ENCODE measurements around the gene DRG1. TPM values are rescaled to one million over a fixed set of nuclear protein-coding genes. Genes with fewer than 3 reads are reported as not detected.

The DRG1 gene
- total RNA-seq, 1 experiment from 2014 or later, result 93.5 TPM

DNA sequence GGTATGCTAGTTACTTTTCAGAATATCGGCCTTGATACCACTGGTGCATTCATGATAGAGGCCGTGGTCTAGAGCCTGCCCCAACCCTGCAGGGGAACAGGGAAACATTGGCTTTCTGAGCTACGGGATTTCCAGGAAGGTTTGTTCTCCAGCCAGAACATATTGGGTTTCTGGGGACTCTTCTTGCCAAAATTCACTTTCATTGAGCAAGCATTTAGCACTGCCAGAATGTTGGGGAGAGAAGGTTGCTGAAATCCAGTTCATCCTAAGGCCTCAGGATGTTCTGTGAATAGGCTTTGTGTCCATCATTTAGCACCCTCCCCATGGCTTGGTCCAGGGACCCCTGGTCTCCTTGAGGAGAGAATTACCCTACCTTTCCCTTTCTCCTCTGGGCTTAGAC is 36.7 kb downstream of the DRG1 start:
- in situ Hi-C loops (cut with HindIII; ENCODE audit: low pct_unique_long_range_greater_than_20kb, low sequenced_read_pairs), result no loop called here
- DNase-seq (ENCODE audit: low read depth, low spot score), result no peak

GRCh38 chr22:31439808-31440207 is 40.4 kb downstream of the DRG1 start:
- DNase-seq (ENCODE audit: low read depth, low spot score), result no peak
- in situ Hi-C loops (cut with HindIII; ENCODE audit: low pct_unique_long_range_greater_than_20kb, low sequenced_read_pairs), result no loop called here

DNA sequence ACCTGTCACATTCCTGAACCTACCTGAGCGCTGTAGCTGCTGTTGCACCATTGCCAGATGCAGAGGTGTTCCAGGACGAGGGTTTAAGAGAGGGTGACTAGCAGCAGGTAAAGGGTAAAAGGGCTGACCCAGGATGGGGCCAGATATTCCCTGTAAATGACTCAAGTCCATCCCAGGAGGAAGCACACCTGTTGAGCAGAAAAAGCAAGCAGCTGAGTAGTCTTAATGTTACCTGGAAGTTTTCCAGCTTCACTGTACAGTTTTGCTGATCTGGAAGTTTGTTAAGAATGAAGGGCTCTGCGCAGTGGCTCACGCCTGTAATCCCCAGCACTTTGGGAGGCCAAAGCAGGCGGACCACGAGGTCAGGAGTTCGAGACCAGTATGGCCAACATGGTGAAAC is 41.3 kb downstream of the DRG1 start:
- no peak for DNase-seq (ENCODE audit: low read depth, low spot score)
- in situ Hi-C loops (cut with HindIII; ENCODE audit: low pct_unique_long_range_greater_than_20kb, low sequenced_read_pairs), result no loop called here

GRCh38 chr22:31441652-31442051 is 42.2 kb downstream of the DRG1 start:
- in situ Hi-C loops (cut with HindIII; ENCODE audit: low pct_unique_long_range_greater_than_20kb, low sequenced_read_pairs), result no loop called here
- no peak for DNase-seq (ENCODE audit: low read depth, low spot score)

DNA sequence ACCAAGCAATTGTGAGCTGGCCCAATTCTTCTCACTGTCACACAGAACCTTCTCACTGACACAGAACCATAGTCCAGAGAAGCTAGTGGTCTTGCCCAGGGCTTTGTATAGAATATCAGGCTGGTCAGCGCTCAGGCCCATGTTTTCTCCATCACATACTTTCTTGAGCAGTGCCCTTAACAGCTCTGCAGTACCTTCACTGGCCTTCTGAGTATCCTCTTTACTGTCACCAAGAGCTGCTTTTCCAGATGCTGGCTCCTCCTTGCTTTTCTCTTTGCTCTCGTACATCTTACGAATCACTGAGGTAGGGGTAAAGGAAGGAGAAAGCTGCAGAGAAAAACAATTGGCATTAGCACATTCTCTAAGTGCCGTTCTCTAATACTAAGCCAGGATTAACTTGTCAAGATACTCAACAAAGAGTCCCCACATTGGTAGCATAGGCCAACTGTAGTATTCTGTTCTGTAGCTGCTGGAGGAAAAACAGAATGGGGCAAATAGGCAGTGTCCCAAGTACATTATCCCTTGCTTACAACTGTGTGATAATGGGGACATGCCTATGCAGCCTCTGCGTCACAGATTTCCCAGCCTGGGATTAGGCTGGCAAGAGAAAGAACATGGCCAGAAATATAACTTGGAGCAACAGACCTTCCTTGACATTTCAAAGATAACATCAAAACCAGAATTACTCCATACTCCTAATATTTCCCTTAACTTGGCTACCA is 43.5 kb downstream of the DRG1 start:
- in situ Hi-C loops (cut with HindIII; ENCODE audit: low pct_unique_long_range_greater_than_20kb, low sequenced_read_pairs), result no loop called here
- DNase-seq (ENCODE audit: low read depth, low spot score), result no peak

GRCh38 chr22:31443516-31443915 is 44.1 kb downstream of the DRG1 start:
- in situ Hi-C loops (cut with HindIII; ENCODE audit: low pct_unique_long_range_greater_than_20kb, low sequenced_read_pairs), result no loop called here
- no peak for DNase-seq (ENCODE audit: low read depth, low spot score)

- in situ Hi-C loops (cut with HindIII; ENCODE audit: low pct_unique_long_range_greater_than_20kb, low sequenced_read_pairs), result no loop called here
These were observed 46.2 kb downstream of the DRG1 start for GRCh38 chr22:31445642-31446041.

GRCh38 chr22:31446208-31446607 is 46.8 kb downstream of the DRG1 start:
- DNase-seq (ENCODE audit: low read depth, low spot score), result no peak
- in situ Hi-C loops (cut with HindIII; ENCODE audit: low pct_unique_long_range_greater_than_20kb, low sequenced_read_pairs), result no loop called here

More at GRCh38 chr22:31445642-31446041, 46.2 kb downstream of the DRG1 start:
- no peak for DNase-seq (ENCODE audit: low read depth, low spot score)

GRCh38 chr22:31446767-31447166 is 47.4 kb downstream of the DRG1 start:
- no peak for DNase-seq (ENCODE audit: low read depth, low spot score)
- in situ Hi-C loops (cut with HindIII; ENCODE audit: low pct_unique_long_range_greater_than_20kb, low sequenced_read_pairs), result no loop called here

GRCh38 chr22:31447337-31447736 is 47.9 kb downstream of the DRG1 start:
- in situ Hi-C loops (cut with HindIII; ENCODE audit: low pct_unique_long_range_greater_than_20kb, low sequenced_read_pairs), result no loop called here
- no peak for DNase-seq (ENCODE audit: low read depth, low spot score)

GRCh38 chr22:31448382-31448781 is 49.0 kb downstream of the DRG1 start:
- no peak for DNase-seq (ENCODE audit: low read depth, low spot score)
- in situ Hi-C loops (cut with HindIII; ENCODE audit: low pct_unique_long_range_greater_than_20kb, low sequenced_read_pairs), result no loop called here

DNA sequence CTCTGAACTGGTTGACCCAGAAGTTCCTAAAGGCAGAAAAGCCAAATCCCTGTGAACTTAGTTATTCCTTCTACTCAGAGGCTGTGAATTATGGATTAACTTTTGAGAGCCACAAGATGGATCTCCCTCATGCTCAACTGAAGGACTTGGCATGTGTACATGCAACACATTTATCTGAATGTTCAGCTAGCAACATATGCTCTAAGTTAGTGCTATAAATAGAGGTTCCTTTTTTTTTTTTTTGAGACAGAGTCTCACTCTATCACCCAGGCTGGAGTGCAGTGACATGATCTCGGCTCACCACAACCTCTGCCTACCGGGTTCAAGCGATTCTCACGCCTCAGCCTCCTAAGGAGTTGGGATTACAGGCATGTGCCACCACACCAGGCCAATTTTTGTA is 50.1 kb downstream of the DRG1 start:
- in situ Hi-C loops (cut with HindIII; ENCODE audit: low pct_unique_long_range_greater_than_20kb, low sequenced_read_pairs), result no loop called here
- DNase-seq (ENCODE audit: low read depth, low spot score), result no peak

DNA sequence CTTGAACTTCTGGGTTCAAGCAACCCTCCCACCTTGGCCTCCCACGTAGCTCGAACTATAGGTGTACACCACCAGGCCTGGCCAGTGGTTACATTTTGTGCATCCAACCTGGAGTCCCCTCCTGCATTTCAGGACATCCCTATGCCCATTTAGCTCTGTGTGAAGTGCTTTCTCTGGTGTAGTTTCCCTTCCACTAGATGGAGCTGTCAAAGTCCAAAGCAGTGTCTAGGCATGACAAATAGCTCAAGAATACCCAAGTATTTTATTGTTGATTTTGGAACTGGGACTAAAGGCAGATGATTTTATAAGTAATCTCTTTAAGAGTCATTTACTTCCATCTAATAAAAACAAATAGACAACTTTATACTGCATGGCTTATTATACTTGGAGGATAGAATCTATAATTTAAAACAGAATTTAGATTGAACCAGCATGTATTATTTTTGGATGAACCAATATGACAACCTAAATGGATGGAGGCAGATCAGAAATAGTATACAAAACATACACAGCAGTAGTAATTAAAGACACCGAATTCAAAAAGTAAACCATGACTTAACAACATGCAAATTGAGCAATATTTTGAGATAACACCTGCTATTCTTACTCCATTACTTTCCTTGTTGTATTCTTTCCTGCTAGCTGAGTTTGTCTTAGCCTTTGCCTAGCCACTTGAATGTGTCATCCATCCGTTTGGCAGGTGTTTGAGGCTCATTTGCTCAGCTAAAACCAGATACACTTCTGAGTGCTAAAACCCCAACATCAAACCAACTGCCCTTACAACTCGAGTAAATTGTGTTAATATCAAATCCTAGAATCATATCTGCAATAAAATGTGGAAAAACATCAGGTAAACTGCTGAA is 52.5 kb downstream of the DRG1 start:
- in situ Hi-C loops (cut with HindIII; ENCODE audit: low pct_unique_long_range_greater_than_20kb, low sequenced_read_pairs), result no loop called here
- peak; percentile 77 for DNase-seq (ENCODE audit: low read depth, low spot score)

DNA sequence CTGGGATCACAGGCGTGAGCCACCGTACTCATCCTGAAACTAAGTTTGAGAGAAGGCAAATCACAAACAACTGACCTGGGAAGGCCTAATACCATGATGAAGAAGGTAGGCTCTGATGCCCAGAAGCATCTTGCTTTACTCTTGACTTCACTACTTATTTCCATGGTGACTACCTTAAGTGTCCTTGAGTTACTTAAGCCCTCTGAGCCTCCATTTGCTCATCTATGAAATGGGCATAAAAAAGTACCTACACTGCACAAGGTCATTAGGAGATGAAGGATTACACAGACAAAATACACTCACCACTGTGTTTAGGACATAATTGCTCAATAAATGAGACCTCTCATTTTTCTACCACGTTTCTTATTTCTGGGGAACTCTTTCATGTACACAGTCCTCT is 62.3 kb downstream of the DRG1 start:
- no peak for DNase-seq (ENCODE audit: low read depth, low spot score)
- in situ Hi-C loops (cut with HindIII; ENCODE audit: low pct_unique_long_range_greater_than_20kb, low sequenced_read_pairs), result no loop called here

- DNase-seq (ENCODE audit: low read depth, low spot score), result no peak
- in situ Hi-C loops (cut with HindIII; ENCODE audit: low pct_unique_long_range_greater_than_20kb, low sequenced_read_pairs), result no loop called here
These were observed 65.9 kb downstream of the DRG1 start for GRCh38 chr22:31465307-31465706.

DNA sequence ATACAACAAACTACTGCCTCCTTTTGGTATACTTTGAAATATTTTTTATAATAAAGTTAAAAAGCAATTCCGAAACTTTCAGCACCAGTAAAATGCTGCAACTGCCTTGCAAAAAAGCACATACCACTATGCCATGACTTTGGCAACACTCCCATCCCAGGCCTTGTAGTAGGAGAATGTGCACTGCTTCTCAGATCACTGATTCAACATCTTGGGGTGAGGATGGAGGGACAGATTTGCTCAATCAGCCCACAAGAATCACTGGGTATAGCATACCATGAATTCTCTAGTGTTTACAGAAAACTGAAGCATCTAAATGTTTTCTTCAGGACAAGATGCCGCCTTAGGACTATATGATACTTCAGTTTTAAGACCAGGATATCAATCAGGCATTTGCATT is 75.3 kb downstream of the DRG1 start:
- DNase-seq (ENCODE audit: low read depth, low spot score), result no peak
- in situ Hi-C loops (cut with HindIII; ENCODE audit: low pct_unique_long_range_greater_than_20kb, low sequenced_read_pairs), result no loop called here

- DNase-seq (ENCODE audit: low read depth, low spot score), result no peak
- in situ Hi-C loops (cut with HindIII; ENCODE audit: low pct_unique_long_range_greater_than_20kb, low sequenced_read_pairs), result no loop called here
These were observed 76.4 kb downstream of the DRG1 start for GRCh38 chr22:31475800-31476199.

DNA sequence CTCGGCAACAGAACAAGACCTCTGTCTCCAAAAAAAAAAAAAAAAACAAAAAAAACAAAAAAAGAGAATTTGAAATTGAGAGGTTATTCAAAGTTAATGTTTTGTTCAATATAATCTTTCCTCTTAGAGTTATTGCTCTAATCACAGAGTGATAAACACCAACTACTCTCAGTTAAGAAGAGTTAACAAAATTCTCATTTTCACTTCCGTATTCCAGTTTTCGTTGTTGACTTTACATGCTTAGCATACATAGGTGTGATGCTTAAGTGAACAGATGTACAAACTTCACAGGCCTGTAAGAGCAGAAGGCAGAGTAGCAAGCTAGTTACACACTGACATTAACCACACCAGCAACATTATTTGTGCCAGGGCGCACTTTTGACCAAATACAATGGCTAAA is 77.9 kb downstream of the DRG1 start:
- in situ Hi-C loops (cut with HindIII; ENCODE audit: low pct_unique_long_range_greater_than_20kb, low sequenced_read_pairs), result no loop called here
- DNase-seq (ENCODE audit: low read depth, low spot score), result no peak

DNA sequence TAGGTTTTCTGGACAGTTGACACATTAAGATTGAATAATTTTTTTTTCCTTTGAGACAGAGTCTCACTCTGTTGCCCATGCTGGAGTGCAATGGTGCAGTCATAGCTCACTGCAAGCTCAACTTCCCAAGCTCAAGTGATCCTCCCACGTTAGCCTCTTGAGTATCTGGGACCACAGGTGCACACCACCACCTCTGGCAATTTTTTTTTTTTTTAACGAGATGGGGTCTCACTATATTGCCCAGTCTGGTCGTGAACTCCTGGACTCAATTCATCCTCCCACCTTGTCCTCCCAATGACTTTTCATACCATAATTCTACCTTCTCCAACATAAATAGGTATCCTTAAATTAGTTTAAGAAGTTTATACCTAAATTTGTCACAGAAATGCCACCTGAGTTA is 81.7 kb downstream of the DRG1 start:
- in situ Hi-C loops (cut with HindIII; ENCODE audit: low pct_unique_long_range_greater_than_20kb, low sequenced_read_pairs), result no loop called here
- DNase-seq (ENCODE audit: low read depth, low spot score), result no peak

Measured in SK-MEL-5 (cell line).